C1 segment of cervical spinal cord (tissue), 14 donors: ENCODE results near the gene CCL26.
A peak's percentile ranks its signal among the peaks of the same experiment; 100 is the strongest.
"Not testable (repeated sequence)": the region's sequence is repeated elsewhere in the genome, so short reads cannot be mapped to it uniquely, and the experiment has no call there.

ENCODE experiments used
- DNase-seq, 14 donors: peaks; one replicate each; lab custom pipeline; 2025; lab: John Stamatoyannopoulos, UW

Gene CCL26

GRCh38 chr7:75792567-75792966, 20.6 kb upstream of the CCL26 start:
- DNase-seq, result not testable (repeated sequence)

GRCh38 chr7:75789361-75789924, 17.4 kb upstream of the CCL26 start:
- no peak for DNase-seq

GRCh38 chr7:75788154-75788847, 16.3 kb upstream of the CCL26 start:
- not testable (repeated sequence) for DNase-seq

- DNase-seq, result not testable (repeated sequence)
Measured at GRCh38 chr7:75783058-75783457, 11.0 kb upstream of the CCL26 start.

GRCh38 chr7:75780647-75781273, 8.7 kb upstream of the CCL26 start:
- not testable (repeated sequence) for DNase-seq

GRCh38 chr7:75779516-75779915, 7.5 kb upstream of the CCL26 start:
- not testable (repeated sequence) for DNase-seq

- DNase-seq, result not testable (repeated sequence)
Measured at GRCh38 chr7:75779035-75779434, 7.0 kb upstream of the CCL26 start.

- DNase-seq, result no peak
Measured at GRCh38 chr7:75776295-75776971, 4.4 kb upstream of the CCL26 start.

- DNase-seq, result not testable (repeated sequence)
Measured at GRCh38 chr7:75773958-75774357, 1.9 kb upstream of the CCL26 start.

- DNase-seq, result no peak
Measured at GRCh38 chr7:75771224-75771623, 787 bp downstream of the CCL26 start.

GRCh38 chr7:75762350-75762917, 9.6 kb downstream of the CCL26 start:
- DNase-seq, result peak in 5 of 14 donors; percentile 1 to 13 (median 4)

- DNase-seq, result not testable (repeated sequence)
Measured at GRCh38 chr7:75761801-75762200, 10.2 kb downstream of the CCL26 start.

GRCh38 chr7:75758491-75758890, 13.5 kb downstream of the CCL26 start:
- DNase-seq, result no peak

- DNase-seq, result no peak
Measured at GRCh38 chr7:75757860-75758259, 14.2 kb downstream of the CCL26 start.

GRCh38 chr7:75756991-75757676, 14.9 kb downstream of the CCL26 start:
- DNase-seq, result no peak

- DNase-seq, result no peak
Measured at GRCh38 chr7:75756206-75756990, 15.6 kb downstream of the CCL26 start.

- DNase-seq, result no peak
Measured at GRCh38 chr7:75743455-75743859, 28.6 kb downstream of the CCL26 start.

- DNase-seq, result peak in 3 of 14 donors; percentile 5 to 13 (median 6)
Measured at GRCh38 chr7:75740846-75741497, 31.0 kb downstream of the CCL26 start.

GRCh38 chr7:75739796-75740672, 32.0 kb downstream of the CCL26 start:
- no peak for DNase-seq
